Measurements from ENCODE around the gene SIPA1.

SIPA1 gene

DNA sequence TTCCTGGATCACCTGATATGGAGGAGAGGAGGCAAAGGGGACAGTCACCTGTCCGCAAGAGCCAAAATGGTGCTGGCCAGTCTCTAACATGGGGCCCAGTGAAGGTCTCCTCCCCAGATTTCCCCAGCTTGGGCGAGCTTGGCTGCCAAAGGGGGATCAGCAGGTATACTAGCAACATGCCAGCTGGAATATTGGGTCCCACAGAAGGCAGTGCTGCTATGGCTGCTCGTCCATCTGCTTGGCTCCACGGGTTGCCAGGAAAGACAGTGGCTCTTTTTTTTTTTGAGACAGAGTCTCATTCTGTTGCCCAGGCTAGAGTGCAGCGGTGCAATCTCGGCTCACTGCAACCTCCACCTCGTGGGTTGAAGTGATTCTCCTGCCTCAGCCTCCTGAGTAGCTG, 61.4 kb downstream of the SIPA1 start:
- Histone ChIP-seq H3K4me3 (ENCODE audit: low read depth, low read length) (no peak overlapping the region), H3K9me3 (ENCODE audit: control insufficient read depth, insufficient read depth, low read depth, low read length) (peaks cover 4% of the 10 kb centered on the region; the same call in 1 of the 2 replicates), H3K4me1 (ENCODE audit: control insufficient read depth, insufficient read depth, low read length) (no peaks in the 10 kb centered on the region), H3K9ac (ENCODE audit: low read length) (no peak overlapping the region), H3K27ac (ENCODE audit: low read depth, low read length) (no peak overlapping the region), H3K27me3 (ENCODE audit: control insufficient read depth, insufficient read depth, low read length) (0 out of 2 replicates have a peak, but pooled peaks cover 3% of the 10 kb centered on the region), H3K36me3 (ENCODE audit: control insufficient read depth, insufficient read depth, low read length) (no peaks in the 10 kb centered on the region)

DNA sequence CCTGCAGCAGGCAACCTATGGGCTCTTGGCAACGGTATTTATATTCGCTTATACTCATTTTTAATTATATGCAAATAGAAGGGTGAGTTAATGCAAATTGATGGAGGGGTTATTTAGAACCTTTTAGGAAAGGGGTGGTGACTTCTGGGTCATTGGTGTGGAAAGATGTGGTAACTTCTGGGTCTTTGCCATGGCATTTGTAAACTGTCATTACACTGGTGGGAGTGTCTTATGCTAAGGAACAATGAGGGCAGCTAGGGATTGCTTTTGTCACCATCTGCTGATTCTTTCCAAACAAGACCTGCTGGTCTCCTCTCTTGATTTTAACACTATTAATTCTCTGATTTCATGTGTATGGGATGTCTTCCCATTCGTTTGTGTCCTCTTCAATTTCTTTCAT, 62.5 kb downstream of the SIPA1 start:
- Histone ChIP-seq H3K27me3 (ENCODE audit: control insufficient read depth, insufficient read depth, low read length) (0 out of 2 replicates have a peak, but pooled peaks cover 3% of the 10 kb centered on the region), H3K9me3 (ENCODE audit: control insufficient read depth, insufficient read depth, low read depth, low read length) (peaks cover 4% of the 10 kb centered on the region; the same call in 1 of the 2 replicates), H3K4me1 (ENCODE audit: control insufficient read depth, insufficient read depth, low read length) (no peaks in the 10 kb centered on the region), H3K4me3 (ENCODE audit: low read depth, low read length) (no peak overlapping the region), H3K36me3 (ENCODE audit: control insufficient read depth, insufficient read depth, low read length) (no peaks in the 10 kb centered on the region), H3K9ac (ENCODE audit: low read length) (no peak overlapping the region), H3K27ac (ENCODE audit: low read depth, low read length) (no peak overlapping the region)

Data from HUES6 (cell line).